Measurements from ENCODE around the gene KCNC1. TPM values are rescaled to one million over a fixed set of nuclear protein-coding genes. Genes with fewer than 3 reads are reported as not detected.
A peak's percentile ranks its signal among the peaks of the same experiment; 100 is the strongest.

Gene KCNC1
- total and polyA plus RNA-seq, 2 of the 13 experiments (the other 11 are each of a cell fraction or from before 2014, with no cell fraction given): 0.01 to 0.04 TPM

GRCh38 chr11:17770048-17770652 lies 35.6 kb downstream of the KCNC1 start (continued):
- TF ChIP-seq ZBTB40 (IDR thresholded peaks at IDR 0.05): no peak
- peak; percentile 75; the same call in 1 of the 2 replicates for TF ChIP-seq ZBTB40 (CRISPR knock-in tag; IDR thresholded peaks at IDR 0.05)
- 0 out of 2 replicates have a peak, but pooled peaks have one; percentile 62 for TF ChIP-seq ZNF44 (CRISPR knock-in tag; IDR thresholded peaks at IDR 0.05)
- no peak for TF ChIP-seq GZF1 (CRISPR knock-in tag; IDR thresholded peaks at IDR 0.05)
- TF ChIP-seq BATF2 (CRISPR knock-in tag; IDR thresholded peaks at IDR 0.05): peak; percentile 50; the same call in 1 of the 2 replicates
- peak; percentile 94 for TF ChIP-seq ZNF687 (CRISPR knock-in tag; IDR thresholded peaks at IDR 0.05)
- no peak for TF ChIP-seq POLR2G (IDR thresholded peaks at IDR 0.05; ENCODE audit: low read depth, low read length)
- TF ChIP-seq NFE2 (CRISPR knock-in tag; IDR thresholded peaks at IDR 0.05): no peak
- TF ChIP-seq ZNF160 (CRISPR knock-in tag; IDR thresholded peaks at IDR 0.05): no peak; the same call in 1 of the 2 replicates
- no peak for TF ChIP-seq TFDP1 (CRISPR knock-in tag; IDR thresholded peaks at IDR 0.05; ENCODE audit: borderline replicate concordance)
- TF ChIP-seq YEATS2 (CRISPR knock-in tag; IDR thresholded peaks at IDR 0.05; ENCODE audit: borderline replicate concordance): peak; percentile 75; the same call in 1 of the 2 replicates

Measured in HepG2 (cell line).